T-cell (primary cell): ENCODE data around the gene ACP3. TPM values are rescaled to one million over a fixed set of nuclear protein-coding genes. Genes with fewer than 3 reads are reported as not detected.

Experiments
- ATAC-seq, 4 experiments: fragments of 200-7000 bp in 3 of 4; fragments of 150-1000 bp in 1 of 4; cut with Tn5 transposase; replicated peaks in 1 of 4; 1 replicate in 3 of 4; 2 replicates in 1 of 4; pipeline ENCODE4 v1.10.0; 2021; ENCODE audit warnings: moderate library complexity in 3 of 4, mild to moderate bottlenecking in 2 of 4, moderate number of reproducible peaks in 1 of 4
- CTCF ChIA-PET, 2 donors: fragments of 300-600 bp; sonication (Branson Sonifier 250); formaldehyde crosslinking; loops; one replicate each; lab custom pipeline; 2022; ENCODE audit warnings: antibody characterized with exemption in 2 of 2; lab: Charles Lee
- POLR2A ChIA-PET, 2 donors: fragments of 300-600 bp; sonication (Branson Sonifier 250); formaldehyde crosslinking; loops; one replicate each; lab custom pipeline; 2022; ENCODE audit warnings: antibody characterized with exemption in 2 of 2; lab: Charles Lee
- DNase-seq, 35 experiments: peaks; one replicate each; pipeline versions ENCODE4 v3.0.0 to v3.0.0-alpha.2; 2013 to 2023
- H3K27ac ChIP-seq: one replicate; pipeline ENCODE4 v1.5.1; 2013; ENCODE audit warnings: low read length
- H3K27me3 ChIP-seq, 2 experiments: replicated peaks in 1 of 2; 1 replicate in 1 of 2; 2 replicates in 1 of 2; pipeline versions ENCODE4 v1.6.1 to v1.7.0; 2013; ENCODE audit warnings: low read length in 1 of 2, mixed read lengths in 1 of 2; ENCODE audit not compliant: control insufficient read depth in 2 of 2, insufficient read depth in 2 of 2; ENCODE audit errors: extremely low read depth in 1 of 2
- H3K36me3 ChIP-seq, 2 donors: 1 replicate in 1 of 2; 2 replicates in 1 of 2; pipeline versions ENCODE4 v1.6.1 to v1.7.0; 2013; ENCODE audit warnings: low read length in 1 of 2; ENCODE audit not compliant: control insufficient read depth in 2 of 2, insufficient read depth in 1 of 2; ENCODE audit errors: extremely low read depth in 1 of 2
- H3K4me1 ChIP-seq, 2 experiments: 1 replicate in 1 of 2; 2 replicates in 1 of 2; pipeline versions ENCODE4 v1.6.1 to v1.7.0; 2013; ENCODE audit warnings: low read length in 2 of 2, mixed read lengths in 1 of 2; ENCODE audit not compliant: insufficient read depth in 2 of 2, control insufficient read depth in 1 of 2; ENCODE audit errors: extremely low read depth in 1 of 2
- H3K4me3 ChIP-seq, 2 donors: 1 replicate in 1 of 2; 2 replicates in 1 of 2; pipeline versions ENCODE4 v1.5.1 to v1.7.0; 2013; ENCODE audit warnings: mild to moderate bottlenecking in 2 of 2, low read length in 1 of 2, moderate library complexity in 1 of 2; ENCODE audit not compliant: control insufficient read depth in 1 of 2; ENCODE audit errors: extremely low read depth in 1 of 2
- H3K9me3 ChIP-seq: 2 replicates; pipeline ENCODE4 v1.7.0; 2013
- H3K27ac Mint-ChIP-seq, 2 donors: one replicate each; pipeline ENCODE4 v1.8.0; 2020 to 2021; ENCODE audit warnings: mild to moderate bottlenecking in 2 of 2, mixed read lengths in 2 of 2
- H3K27me3 Mint-ChIP-seq, 2 donors: one replicate each; pipeline ENCODE4 v1.8.0; 2021 to 2022; ENCODE audit warnings: mixed read lengths in 2 of 2
- H3K36me3 Mint-ChIP-seq: one replicate; pipeline ENCODE4 v1.8.0; 2021; ENCODE audit warnings: mixed read lengths
- H3K4me1 Mint-ChIP-seq, 3 donors: one replicate each; pipeline ENCODE4 v1.8.0; 2020 to 2022; ENCODE audit warnings: mixed read lengths in 3 of 3, mild to moderate bottlenecking in 1 of 3
- H3K4me3 Mint-ChIP-seq, 3 donors: one replicate each; pipeline ENCODE4 v1.8.0; 2020 to 2022; ENCODE audit warnings: mild to moderate bottlenecking in 3 of 3, mixed read lengths in 3 of 3, moderate library complexity in 3 of 3
- H3K9me3 Mint-ChIP-seq, 3 donors: one replicate each; pipeline ENCODE4 v1.8.0; 2020 to 2022; ENCODE audit warnings: mixed read lengths in 3 of 3
- WGBS: methylation state at CpG from one replicate; pipeline ENCODE4 v1.1.5; 2013; ENCODE audit warnings: missing lambda C conversion rate; ENCODE audit not compliant: insufficient coverage; 5-methylcytosine and 5-hydroxymethylcytosine counted together
- total RNA-seq, 35 experiments: library from RNA in 6 of 35; stranded (reverse) in 6 of 35; fragments of 120-200 nt in 1 of 35; gene quantifications; one replicate each; pipeline versions ENCODE4 v1.2.1 to v1.2.4 and lab custom pipeline; 2013 to 2026

ACP3 gene
- total RNA-seq, 5 donors from 2014 or later (not counting 1 experiment from before 2014, with no cell fraction given), result not detected

DNA sequence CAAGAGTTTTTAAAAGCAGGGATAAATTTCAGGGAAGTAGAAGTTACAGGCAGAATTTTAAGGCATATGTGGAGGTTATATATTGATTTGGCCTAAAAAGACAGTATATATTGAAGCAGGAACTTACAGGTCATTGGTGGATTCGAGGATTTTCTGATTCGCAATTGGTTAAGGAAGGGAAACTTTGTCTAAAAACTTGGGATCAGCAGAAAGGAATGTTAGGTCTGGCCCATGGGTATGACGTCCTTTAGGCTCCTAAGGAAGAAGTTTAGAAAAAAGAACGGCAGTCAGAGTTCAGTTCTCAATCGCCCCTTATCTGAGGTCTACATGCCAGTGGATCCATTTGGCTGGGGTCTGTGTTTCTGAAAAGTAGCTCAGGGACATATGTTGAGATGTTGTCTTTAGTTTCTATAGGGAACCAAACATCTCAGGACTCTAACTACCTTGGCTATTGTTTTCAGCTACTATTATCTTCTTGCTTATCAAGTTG is 33.2 kb upstream of the ACP3 start:
- H3K4me3 Mint-ChIP-seq, result no peak overlapping the region
- no peak for ATAC-seq
- POLR2A ChIA-PET, result no interaction called here
- no peaks in the 10 kb centered on the region for H3K36me3 ChIP-seq
- peaks cover 8 to 12% of the 10 kb centered on the region in 2 donors for H3K27me3 Mint-ChIP-seq
- H3K4me1 Mint-ChIP-seq, result no peaks in the 10 kb centered on the region
- no peak for DNase-seq
- no peaks in the 10 kb centered on the region for H3K36me3 Mint-ChIP-seq
- CTCF ChIA-PET, result no interaction called here
- peaks cover 0 to 7% of the 10 kb centered on the region in 2 experiments for H3K27me3 ChIP-seq
- no peak overlapping the region for H3K27ac ChIP-seq
- H3K9me3 ChIP-seq, result no peaks in the 10 kb centered on the region
- peaks cover 0 to 4% (median 0%) of the 10 kb centered on the region in 3 donors for H3K9me3 Mint-ChIP-seq
- no peak overlapping the region for H3K27ac Mint-ChIP-seq
- H3K4me3 ChIP-seq, result no peak overlapping the region
- no peaks in the 10 kb centered on the region for H3K4me1 ChIP-seq
- 83% methylated on average over 3 of the region's 5 CpGs for WGBS

DNA sequence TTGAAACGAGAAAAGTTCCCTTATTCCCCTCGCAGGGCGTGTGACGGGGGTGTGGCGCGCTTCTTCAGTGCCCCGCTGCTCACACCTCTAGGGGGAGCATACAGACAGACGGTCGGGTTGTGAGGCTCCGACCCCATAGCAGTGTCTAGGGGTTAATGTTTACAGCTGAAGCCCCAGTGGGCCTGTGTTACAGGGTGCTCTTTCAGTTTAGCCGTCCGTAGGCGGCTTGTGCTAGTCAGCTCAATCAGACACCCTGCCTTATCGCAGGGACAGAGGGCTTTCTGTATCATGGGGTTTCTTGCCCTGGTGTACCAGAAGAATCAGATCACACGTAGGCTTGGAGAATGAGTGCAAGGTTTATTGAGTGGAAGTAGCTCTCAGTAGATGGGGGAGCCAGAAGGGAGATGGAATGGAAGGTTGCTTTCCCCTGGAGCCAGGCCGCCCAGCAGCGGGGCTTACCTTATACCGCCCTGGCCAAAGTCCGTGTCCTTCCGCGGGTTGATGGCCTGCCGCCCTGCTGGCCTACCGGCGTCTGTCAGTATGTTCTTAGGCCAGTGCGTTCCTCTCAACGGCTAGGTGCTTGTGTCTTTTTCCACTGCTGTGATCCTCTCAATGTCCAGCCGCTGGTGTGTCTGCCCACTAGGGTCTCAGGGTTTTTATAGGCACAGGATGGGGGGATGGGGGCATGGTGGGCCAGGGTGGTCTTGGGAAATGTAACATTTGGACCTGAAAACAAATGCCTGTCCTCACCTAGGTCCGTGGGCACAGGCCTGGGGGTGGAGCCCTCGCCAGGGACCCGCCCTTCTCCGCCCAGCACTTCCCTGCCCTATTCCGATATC is 32.2 kb upstream of the ACP3 start:
- POLR2A ChIA-PET, result no interaction called here

DNA sequence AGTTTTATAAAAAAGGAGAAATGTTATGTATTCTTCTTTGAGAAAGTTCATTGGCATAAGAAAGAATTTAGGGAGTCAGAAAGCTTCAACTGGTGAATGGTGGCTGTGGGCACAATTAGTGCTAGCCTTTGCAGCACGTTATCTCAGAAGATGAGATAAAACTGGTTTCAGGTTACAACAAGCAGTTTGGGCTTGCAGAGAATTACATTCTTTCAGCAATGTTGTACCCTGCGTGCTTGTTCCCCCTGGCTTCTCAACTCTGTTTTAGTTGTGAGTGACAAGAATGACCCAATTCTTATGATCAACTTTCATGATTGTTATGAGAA is 31.6 kb upstream of the ACP3 start:
- WGBS, result no CpG with 5 or more reads among the region's 2 CpGs
- Mint-ChIP-seq H3K9me3 (peaks cover 0 to 4% (median 0%) of the 10 kb centered on the region in 3 donors), H3K4me3 (no peak overlapping the region), H3K27me3 (peaks cover 13 to 18% of the 10 kb centered on the region in 2 donors), H3K36me3 (no peaks in the 10 kb centered on the region), H3K4me1 (no peaks in the 10 kb centered on the region), H3K27ac (no peak overlapping the region)
- H3K9me3 ChIP-seq, result no peaks in the 10 kb centered on the region
- DNase-seq (no peak), ATAC-seq (no peak)
- no peak overlapping the region for H3K27ac ChIP-seq
- peaks cover 0 to 7% of the 10 kb centered on the region in 2 experiments for H3K27me3 ChIP-seq
- no peaks in the 10 kb centered on the region for H3K36me3 ChIP-seq
- CTCF ChIA-PET, result no interaction called here
- POLR2A ChIA-PET, result no interaction called here
- H3K4me3 ChIP-seq, result no peak overlapping the region
- no peaks in the 10 kb centered on the region for H3K4me1 ChIP-seq

More for the DNA sequence above, 32.2 kb upstream of the ACP3 start:
- 93% methylated on average over 22 of the region's 32 CpGs for WGBS
- CTCF ChIA-PET, result no interaction called here
- H3K36me3 ChIP-seq, result no peaks in the 10 kb centered on the region
- H3K4me3 ChIP-seq, result no peak overlapping the region
- Mint-ChIP-seq H3K27ac (no peak overlapping the region), H3K36me3 (no peaks in the 10 kb centered on the region), H3K4me1 (no peaks in the 10 kb centered on the region), H3K27me3 (peaks cover 10 to 18% of the 10 kb centered on the region in 2 donors), H3K9me3 (peaks cover 0 to 4% (median 0%) of the 10 kb centered on the region in 3 donors), H3K4me3 (no peak overlapping the region)
- no peaks in the 10 kb centered on the region for H3K4me1 ChIP-seq
- H3K9me3 ChIP-seq, result no peaks in the 10 kb centered on the region
- ATAC-seq (no peak), DNase-seq (no peak)
- peaks cover 0 to 7% of the 10 kb centered on the region in 2 experiments for H3K27me3 ChIP-seq
- no peak overlapping the region for H3K27ac ChIP-seq

DNA sequence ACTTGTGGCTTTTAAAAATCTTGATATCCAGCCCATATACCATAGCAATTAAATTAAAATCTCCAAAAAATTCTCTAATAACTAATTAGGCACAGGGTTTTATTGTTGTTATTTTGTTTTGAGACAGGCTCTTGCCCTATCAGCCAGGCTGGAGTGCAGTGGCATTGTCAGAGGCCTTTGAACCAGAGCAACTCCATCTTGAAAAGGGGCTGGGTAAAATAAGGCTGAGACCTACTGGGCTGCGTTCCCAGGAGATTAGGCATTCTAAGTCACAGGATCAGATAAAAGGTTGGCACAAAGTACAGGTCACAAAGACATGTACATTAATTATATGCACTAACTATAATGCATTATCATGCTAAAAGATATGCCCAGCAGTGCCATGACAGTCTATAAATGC is 31.2 kb upstream of the ACP3 start:
- WGBS, result 40% methylated on average over 1 of the region's 1 CpG
- peaks cover 0 to 7% of the 10 kb centered on the region in 2 experiments for H3K27me3 ChIP-seq
- Mint-ChIP-seq H3K4me1 (no peaks in the 10 kb centered on the region), H3K27me3 (peaks cover 13 to 18% of the 10 kb centered on the region in 2 donors), H3K27ac (no peak overlapping the region), H3K4me3 (no peak overlapping the region), H3K9me3 (peaks cover 0 to 4% (median 0%) of the 10 kb centered on the region in 3 donors), H3K36me3 (no peaks in the 10 kb centered on the region)
- DNase-seq, result no peak
- H3K9me3 ChIP-seq, result no peaks in the 10 kb centered on the region
- no peaks in the 10 kb centered on the region for H3K4me1 ChIP-seq
- no peak overlapping the region for H3K27ac ChIP-seq
- ATAC-seq, result no peak
- POLR2A ChIA-PET, result no interaction called here
- H3K36me3 ChIP-seq, result no peaks in the 10 kb centered on the region
- no peak overlapping the region for H3K4me3 ChIP-seq
- CTCF ChIA-PET, result no interaction called here

DNA sequence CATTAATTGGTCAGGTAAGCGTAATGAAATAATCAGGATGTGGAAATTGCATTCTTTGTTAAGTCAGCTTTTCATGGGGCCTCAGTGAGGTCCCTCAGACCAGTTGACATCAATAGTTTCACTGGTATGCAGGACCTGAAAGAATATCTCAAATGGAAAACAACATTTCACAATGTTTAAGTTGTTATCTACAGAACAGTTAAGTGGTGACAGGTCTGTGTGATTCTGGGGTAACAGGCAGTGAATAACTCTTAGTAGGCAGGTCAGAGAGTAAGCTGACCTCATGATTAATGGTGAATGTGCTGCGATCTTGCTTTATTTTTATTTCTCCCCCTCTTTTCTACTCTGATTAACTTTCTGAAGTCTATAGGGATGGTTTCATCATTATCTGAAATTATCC is 28.9 kb upstream of the ACP3 start:
- Mint-ChIP-seq H3K9me3 (peaks cover 0 to 4% (median 0%) of the 10 kb centered on the region in 3 donors), H3K4me3 (no peak overlapping the region), H3K4me1 (no peaks in the 10 kb centered on the region), H3K27ac (no peak overlapping the region), H3K27me3 (peaks cover 13 to 22% of the 10 kb centered on the region in 2 donors), H3K36me3 (no peaks in the 10 kb centered on the region)
- no peaks in the 10 kb centered on the region for H3K36me3 ChIP-seq
- no peak for ATAC-seq
- ChIA-PET POLR2A (no interaction called here), CTCF (no interaction called here)
- no peak overlapping the region for H3K4me3 ChIP-seq
- H3K27me3 ChIP-seq, result peaks cover 0 to 7% of the 10 kb centered on the region in 2 experiments
- H3K4me1 ChIP-seq, result no peaks in the 10 kb centered on the region
- no CpG with 5 or more reads among the region's 2 CpGs for WGBS
- no peak overlapping the region for H3K27ac ChIP-seq
- DNase-seq, result no peak
- no peaks in the 10 kb centered on the region for H3K9me3 ChIP-seq

DNA sequence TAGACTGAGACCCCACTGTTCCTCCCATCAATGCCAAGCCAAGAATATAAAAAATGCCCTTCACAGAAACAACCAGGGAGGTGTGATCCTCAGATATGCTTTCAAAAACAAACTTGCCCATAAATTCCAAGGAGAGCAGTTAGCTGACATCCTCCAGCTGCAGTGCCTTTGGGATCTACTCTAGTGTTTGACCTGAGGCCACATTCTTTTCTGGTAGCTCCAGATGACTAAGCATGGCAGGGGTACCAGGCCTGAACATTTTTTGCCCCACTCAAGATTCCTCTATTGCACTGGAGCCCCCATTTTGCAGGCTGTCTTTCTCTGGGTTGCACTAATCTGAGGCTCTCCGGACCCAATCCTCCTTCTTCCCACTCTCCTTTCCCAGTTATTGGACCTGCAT is 27.9 kb upstream of the ACP3 start:
- 64% methylated on average over 1 of the region's 1 CpG for WGBS
- H3K4me3 ChIP-seq, result no peak overlapping the region
- H3K27me3 ChIP-seq, result peaks cover 0 to 7% of the 10 kb centered on the region in 2 experiments
- peak overlapping the region in 1 of 2 donors; percentile 28 for H3K27ac Mint-ChIP-seq
- peaks cover 0 to 4% (median 0%) of the 10 kb centered on the region in 3 donors for H3K9me3 Mint-ChIP-seq
- DNase-seq (no peak), ATAC-seq (no peak)
- H3K36me3 Mint-ChIP-seq, result no peaks in the 10 kb centered on the region
- H3K4me3 Mint-ChIP-seq, result no peak overlapping the region
- ChIA-PET POLR2A (no interaction called here), CTCF (no interaction called here)
- peaks cover 13 to 18% of the 10 kb centered on the region in 2 donors for H3K27me3 Mint-ChIP-seq
- no peaks in the 10 kb centered on the region for H3K4me1 ChIP-seq
- H3K36me3 ChIP-seq, result no peaks in the 10 kb centered on the region
- no peaks in the 10 kb centered on the region for H3K4me1 Mint-ChIP-seq
- no peaks in the 10 kb centered on the region for H3K9me3 ChIP-seq
- no peak overlapping the region for H3K27ac ChIP-seq
